NCI-H1417 treated with DMSO at 0.1 percent for 48 hours (cell line): ENCODE data around the gene NTRK1.

Source experiments
- DNase-seq: peaks from one replicate; lab custom pipeline; 2025; lab: John Stamatoyannopoulos, UW

Gene NTRK1

DNA sequence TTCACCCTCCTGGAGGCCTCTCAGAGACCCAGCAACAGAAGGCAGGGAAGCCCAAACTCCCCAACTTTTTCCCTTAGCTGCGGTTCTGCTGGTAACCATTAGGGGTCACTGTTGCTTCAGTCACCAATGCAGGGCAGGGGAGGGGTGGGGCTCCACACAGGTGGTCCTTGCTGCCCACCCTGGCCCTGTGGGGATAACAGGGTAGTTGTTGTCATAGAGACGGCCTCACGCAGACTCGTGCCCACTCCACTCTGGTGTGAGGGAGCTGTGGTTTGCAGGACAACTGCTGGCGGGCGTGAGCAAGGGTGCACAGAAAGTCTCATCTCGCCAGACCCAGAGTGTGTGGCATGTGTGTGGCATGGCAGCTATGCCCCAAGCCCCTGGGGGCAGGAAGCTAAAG is 21.7 kb upstream of the NTRK1 start:
- no peak for DNase-seq

DNA sequence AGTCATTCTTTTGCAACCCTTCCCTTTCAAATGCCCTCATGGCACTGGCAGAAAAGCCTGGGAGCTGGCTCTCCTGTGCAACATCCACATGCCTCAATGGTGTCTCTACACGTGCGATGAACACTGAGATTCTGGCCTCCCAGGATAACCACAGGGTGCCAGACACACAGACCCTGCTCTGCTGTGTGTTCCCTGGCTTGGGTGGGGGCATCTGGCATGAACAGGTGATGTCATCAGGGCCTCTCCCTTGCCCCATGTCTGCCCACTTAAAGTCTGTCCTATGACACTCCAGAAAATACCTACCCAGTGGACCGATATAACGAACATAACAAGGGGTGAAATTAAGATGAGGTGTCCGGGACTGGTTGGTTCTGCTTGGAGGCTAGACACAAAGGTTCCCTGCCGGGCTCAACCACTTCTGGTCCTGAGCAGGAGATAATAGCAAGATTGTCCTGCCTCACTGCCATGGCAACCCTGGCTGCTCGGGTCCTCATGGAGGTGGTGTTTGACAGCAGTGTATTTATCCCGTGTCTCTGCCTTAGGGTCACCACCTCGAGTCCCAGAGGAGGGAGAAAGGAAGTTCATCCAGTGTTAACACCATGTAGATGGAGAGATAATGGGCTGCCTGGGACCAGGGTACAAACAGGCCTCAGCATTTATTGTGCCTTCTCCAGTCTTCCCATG is 21.1 kb upstream of the NTRK1 start:
- DNase-seq, result no peak

DNA sequence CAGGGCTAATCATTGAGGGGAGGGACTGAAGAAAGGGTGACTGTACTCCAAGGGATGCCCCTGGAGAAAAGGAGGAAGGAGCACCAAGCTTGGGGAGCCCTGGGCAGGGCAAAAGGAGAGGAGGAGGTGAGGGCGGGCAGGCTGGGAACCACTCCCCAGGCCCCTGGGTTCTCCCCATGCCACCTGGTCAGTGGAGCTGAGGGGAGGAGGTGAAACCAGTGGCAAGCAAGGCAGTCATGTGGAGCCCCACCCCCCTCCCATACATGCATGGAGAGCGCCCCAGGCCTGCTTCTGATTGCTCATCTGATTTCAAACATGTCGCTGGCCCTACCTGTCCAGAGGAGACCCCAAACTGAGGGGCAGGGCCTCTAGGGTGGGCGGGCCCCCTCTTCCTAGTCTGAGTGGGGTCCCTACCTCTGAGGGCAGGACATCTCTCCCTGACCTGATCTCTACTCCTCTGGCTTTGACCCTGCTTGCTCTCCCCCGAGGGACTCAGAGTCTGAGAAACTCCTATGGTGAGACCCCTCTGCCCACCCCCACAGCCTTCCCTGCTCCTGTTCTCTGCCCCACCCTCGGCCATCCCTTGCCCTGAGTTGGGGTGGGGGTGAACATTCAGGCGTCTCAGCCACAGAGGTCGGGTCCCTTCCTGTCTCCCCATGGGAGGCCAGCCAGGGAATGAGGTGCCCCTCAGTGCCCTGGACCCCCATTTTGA is 20.3 kb upstream of the NTRK1 start:
- DNase-seq, result no peak

DNA sequence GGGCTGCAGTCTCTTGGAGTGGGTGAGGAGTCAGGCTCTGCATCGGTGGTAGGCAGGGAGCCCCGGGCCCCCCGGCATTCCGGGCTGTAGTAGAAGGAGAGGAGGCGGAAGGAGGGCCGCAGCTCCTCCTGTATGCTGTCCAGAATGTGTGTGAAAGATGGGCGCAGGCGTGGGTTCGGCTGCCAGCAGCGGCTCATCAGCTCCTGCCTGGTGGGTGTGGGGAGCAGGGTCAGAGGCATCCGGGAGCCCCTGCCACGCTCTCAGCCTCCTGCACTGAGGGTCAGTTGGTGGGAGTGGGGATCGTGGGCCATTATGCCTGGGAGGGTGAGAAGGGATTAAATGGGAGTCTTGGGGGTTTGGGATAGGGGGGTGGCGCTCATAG is 19.8 kb upstream of the NTRK1 start:
- DNase-seq, result no peak

DNA sequence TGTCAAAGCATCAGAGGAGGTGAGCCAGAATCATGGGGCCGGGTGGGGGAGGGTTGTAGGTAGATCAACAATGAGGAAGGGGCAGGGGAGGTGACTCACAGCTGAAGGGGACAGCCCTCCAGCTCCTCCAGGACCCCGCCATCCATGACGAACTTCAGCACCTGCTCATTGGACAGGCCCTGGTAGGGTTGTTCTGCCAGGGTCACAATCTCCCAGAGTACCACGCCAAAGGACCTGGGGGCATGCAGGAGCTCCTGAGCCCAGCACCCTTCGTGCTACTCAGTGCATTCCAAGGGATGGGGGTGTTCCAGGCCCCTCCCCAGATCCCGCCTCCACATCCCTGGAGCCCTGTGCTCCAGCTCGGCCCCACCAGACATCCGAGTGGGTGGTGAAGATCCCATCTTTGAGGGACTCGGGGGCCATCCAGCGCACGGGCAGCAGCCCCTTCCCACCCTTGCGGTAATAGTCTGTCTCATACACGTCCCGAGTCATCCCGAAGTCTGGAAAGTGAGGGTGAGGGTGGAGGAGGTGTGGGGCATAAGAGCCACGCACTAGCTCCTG is 19.3 kb upstream of the NTRK1 start:
- DNase-seq, result no peak

DNA sequence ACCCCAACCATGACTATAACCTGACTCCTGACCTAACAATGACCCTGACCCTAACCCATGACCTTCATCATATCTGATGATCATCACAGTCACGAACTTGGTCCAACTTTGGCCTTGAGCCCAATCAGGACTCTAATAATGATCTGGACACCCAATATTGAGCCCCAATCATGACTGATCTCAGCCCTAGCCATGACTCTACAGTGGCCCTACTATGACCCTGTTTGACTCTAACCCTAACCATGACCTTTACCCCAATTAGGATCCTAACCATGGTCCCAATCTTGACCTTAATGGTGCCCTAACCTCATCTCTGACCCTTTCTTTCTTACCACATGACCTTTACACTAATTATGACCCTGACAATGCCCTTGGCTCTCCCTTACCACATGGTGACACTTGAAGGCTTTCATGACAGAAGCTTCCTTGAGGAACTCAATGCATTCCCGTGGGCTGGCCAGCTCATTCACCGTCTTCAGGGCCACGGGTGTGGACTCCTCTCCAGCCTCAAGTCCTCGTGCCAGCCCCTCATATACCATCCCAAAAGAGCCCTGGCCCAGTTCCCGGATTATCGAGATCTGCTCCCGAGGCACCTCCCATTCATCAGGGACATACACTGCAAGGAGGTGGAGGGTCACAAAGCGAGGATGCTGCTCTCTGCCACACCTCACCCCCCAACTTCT is 17.9 kb upstream of the NTRK1 start:
- DNase-seq, result no peak

DNA sequence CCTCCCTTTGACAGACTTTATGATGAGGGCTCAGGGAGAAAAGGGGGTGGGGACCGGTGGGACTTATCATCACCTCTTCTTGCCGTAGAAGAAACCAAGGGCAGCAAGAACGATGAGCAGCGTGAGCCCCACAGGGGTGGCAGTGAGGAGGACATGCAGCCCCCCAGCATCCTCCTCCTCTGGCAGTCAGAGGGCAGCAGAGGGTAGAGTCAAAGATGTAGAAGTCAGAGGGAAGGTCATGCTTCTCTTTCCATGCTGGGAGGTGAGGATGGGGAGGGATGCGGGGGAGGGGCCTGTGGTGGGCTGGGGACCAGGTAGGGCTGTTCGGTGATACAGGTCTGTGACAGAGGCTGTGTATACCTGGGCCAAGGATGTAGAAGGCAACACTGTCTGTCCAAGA is 16.6 kb upstream of the NTRK1 start:
- no peak for DNase-seq

DNA sequence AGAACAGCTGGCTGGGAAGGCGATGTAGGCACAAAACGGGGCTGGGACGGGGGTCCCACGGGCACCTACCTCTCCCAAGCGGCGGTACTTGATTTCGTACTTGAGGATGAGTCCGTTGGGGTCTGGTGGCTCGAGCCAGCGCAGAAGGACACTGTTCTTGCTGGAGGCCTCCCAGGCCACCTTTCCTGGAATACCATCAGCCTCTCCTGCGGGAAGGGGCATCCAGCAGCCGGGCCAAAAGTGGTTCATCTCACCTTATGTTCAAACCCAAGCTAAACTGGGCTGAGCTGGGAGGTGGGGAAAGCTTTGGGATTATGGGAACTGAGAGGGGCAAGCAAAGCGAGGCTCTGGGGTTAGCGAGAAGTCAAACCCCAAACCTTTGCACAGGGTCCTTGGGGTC is 16.0 kb upstream of the NTRK1 start:
- no peak for DNase-seq

DNA sequence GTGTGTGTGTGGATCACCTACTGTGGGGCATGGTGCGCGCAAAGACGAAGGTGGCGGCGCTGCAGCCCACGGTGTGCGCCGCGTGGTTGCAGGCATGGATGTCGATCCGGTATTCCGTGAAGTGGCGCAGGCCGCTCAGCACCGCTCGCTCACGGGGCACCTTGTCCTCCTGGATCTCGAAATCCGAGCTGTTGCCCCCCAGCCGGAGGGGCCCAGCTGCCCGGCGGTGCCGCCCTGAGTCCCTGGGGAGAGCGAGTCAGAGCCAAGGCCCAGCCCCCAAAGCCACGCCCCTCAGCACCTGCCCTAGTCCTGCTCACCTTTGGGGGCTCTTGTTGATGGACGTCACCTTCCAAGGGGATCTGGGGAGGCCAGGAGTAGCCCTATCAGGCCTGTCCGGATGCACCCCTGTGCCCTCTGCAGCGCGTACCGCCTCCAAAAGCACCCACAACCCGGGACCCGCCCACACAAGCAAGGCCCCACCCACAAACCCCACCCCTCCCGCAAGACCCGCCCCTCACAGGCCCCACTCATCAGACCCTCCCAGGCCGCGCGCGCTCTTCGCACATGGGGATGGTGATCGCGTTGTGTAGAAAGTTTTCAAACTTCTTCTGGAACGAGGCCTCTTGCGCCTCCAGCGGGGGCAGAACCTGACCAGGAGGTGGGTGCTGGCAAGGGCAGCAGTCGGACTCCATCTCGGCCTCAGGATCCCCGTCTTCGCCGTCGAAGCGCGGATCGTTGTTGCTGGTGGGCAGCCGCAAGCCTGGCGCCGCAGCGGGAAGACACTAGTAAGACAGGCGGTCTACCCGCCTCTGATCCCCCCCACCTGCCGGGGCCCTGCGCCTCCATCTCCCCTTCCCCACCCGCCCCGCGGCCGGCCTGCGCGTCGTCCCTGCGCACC is 15.4 kb upstream of the NTRK1 start:
- DNase-seq, result no peak

DNA sequence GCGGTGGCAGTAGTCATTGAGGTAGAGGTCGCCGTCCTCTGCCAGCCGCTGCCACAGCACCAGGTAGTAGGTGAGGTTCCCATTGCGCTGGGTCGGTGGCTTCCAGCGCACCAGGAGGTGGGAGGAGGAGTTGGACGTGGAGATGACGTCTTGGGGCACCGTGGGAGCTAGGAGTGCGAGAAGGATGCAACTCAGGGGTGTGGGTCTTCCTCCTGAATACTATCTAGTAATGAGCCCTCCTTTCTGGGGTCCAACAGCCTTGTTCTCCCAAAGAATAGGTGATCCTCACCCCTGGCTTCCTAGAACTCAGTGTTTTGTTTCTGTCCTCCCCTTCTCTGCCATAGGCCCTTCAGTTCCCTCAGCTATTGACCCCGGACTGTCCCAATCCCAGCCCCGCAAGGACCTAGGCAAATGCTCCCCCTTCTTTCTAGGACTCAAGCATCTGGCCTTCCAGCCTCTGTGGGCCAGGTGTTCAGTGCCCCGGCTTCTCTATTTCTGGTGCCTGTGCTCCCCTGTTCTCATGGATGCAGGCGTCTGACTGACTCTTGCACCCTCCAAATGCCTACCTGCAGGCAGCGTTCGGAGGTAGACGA is 14.6 kb upstream of the NTRK1 start:
- DNase-seq, result no peak

DNA sequence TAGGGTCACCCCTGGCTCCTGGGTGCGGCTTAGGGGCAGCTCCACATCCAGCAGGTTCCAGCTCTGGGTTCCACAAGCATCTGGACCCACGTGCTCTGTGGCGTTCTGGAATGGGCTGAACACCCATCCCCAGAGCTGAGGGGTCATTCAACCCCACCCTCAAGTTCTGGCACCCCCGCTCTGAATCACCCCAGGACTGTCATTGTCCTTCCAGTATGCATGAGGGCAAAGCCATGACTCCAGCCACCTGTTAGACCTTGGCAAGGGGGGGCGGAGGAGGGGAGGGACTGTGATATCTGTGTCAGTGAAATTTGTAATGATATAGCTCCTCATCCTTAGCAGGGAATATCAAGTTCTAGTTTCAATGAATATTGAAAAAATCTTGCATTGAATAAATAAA is 14.0 kb upstream of the NTRK1 start:
- DNase-seq, result no peak

DNA sequence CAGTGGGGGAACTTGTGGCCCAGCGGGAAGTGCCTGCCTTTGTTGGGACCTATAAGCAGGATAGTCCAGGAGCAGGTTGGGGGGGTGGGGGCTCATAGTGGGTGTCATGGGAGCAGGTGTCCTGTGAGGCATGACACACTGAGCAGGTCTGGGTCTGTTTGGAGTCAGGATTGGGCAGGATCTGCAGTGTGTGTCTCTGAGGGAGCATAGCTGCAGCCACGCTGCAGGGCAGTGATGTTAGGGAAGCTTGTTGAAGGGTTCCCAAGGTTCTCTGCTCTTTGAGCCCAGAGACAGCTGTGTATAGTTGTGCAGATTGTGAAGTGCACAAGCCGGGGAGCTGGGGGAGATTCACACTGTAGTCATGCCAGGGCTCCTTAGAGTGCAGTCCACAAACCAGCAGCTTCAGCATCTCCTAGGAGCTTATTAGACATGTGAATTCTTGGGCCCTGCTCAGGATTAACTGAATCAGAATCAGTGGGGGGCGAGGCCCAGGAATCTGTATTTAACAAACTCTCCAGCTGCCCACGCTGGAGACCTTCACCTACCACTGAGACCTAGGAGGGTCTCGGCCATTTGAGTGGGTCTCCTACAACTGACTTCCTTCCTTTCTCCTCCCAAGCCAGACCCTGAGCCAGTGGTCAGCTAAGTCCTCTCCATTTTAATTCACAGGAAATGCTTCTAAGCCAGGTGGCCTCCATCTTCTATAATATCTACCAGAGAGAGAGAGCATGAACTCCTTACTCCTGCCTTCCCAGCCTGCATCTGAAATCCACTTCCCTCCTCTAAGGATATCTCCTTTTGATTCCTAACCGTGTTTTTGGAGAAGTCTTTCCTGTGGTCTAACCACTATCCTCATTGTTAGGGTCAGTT is 12.8 kb upstream of the NTRK1 start:
- no peak for DNase-seq

DNA sequence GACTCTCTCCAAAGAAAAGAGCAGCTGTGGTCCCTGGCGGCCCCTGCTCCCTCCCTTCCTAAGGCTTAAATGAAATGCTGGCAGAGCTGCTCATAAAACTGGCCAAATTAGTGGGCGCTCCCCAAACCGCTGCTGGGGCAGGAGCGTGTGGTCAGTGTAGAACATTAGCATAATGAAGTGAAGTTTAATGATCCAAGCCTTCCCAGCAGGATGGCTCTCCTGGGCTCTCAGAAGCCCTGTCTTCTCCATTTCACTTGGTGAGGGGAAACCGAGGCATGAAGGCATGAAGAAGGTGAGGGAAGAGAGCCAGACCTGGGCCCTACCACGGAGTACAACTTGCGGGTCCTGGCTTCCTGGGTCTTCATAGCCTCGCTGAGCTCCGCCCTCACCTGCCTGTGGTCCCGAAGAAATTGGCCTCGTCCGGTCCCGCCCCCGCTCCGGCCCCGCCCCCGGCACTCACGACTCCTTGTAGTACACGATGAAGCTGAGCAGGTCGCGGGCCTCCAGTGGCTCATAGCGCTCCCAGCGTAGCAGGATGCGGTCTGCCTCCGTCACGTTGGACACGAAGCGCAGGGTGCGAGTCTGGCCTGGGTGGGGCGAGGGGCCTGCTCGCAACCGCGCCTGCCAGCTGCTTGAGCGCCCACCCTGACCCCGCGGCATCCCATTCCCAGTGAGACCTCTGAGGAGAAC is 12.1 kb upstream of the NTRK1 start:
- DNase-seq, result no peak

DNA sequence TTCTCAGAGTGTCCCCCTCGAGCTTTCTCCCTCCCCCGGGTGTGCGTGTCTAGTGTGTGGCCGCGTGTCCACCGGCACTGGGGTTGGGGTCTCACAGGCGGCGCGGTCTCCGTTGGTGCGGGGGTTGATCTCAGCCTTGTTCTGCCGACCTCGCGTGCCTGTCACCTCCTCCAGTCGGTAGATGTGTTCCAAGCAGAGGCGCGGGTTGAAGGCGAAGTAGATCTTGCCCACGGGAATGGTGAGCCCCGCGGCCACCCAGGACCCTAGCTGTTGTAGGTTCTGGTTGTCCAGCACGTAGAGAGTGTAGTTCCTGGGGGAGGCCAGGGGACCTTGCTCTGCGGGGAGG is 11.5 kb upstream of the NTRK1 start:
- DNase-seq, result no peak

DNA sequence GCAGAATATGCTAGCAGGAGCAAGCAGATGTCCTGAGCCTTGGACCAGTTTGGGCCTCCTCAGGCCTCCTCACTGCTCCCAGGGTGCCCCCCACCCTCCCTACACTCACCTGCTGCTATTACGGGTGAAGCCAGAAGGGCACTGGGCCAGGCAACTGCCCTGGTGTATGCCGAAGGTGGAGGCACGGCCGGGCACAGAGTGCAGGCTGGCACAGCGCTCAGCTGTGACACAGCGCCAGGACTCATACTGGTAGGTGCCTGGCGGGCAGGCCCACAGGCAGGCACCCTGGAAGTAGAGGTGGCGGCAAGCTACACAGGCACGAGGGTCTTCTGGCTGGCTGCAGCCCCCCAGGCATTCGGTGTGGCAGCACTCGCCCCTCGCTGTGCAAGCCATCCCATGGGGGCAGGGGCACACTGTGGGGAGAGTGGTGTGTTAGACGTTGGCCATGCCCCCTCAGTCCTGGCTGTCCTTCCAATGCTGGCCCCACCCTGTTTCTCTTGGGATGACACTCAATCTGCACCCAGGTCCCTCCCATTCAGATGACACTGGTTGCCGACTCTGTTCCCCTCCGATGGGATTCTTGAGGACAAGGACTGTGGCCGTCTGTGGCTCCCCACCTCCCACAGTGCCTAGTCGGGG is 8.8 kb upstream of the NTRK1 start:
- DNase-seq, result no peak

DNA sequence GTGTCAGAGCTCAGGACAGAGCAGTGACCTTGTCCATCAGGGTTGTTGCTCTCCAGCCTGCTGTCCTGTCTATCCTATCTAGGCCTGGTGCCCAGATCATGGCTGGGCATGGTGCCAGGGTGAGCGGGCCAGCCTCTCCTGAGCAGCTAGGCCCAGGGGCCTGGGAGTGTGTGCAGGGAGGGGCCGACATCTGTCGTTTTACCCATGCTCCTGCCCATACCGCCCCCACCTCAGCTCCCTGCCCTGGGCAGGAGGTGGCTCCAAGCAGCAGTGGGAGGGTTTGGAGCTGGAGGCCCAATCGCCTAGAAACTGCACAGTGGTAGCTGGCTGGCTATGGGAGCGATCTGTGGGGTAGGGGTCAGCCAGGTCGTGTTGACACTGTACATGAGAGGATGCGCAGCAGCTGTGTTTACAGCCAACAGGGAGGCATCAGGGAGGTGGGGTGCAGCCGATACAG is 8.2 kb upstream of the NTRK1 start:
- peak; percentile 76 for DNase-seq

DNA sequence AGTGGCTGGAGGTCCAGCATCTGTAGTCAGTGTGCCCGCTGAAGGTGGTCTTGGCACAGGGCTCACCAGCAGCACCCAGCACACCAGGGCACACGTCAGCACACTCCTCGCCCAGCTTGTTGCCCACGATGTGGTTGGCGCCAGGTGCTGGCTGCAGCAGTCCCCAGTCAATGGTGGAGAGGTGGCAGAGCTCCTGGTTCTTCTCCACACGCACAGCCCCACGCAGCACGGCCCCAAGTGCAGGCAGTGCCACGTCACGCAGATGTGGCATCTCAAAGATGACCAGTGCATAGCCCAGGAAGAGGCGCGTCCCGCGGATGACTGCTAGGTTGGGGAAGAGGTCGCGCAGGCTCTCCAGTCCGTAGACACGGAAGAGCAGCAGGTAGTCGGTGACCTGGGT is 6.9 kb upstream of the NTRK1 start:
- DNase-seq, result no peak

DNA sequence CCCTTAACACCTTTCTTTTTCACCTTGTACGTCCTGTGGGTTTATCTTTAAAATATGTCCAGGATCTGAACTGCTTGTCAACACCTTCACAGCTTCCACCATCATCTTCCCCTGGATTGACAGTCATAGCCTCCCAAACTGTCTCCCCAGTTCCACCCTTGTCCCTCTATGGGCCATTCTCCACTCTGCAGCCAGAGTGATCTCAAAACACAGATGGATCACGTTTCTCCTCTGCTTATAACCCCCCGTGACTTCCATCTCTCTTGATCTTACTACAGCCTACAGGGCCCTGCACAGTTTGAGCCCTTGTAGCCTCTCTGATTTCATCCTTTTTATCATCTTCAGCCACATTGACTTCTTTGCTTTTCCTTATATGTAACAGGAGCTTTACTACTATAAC is 6.0 kb upstream of the NTRK1 start:
- DNase-seq, result no peak

DNA sequence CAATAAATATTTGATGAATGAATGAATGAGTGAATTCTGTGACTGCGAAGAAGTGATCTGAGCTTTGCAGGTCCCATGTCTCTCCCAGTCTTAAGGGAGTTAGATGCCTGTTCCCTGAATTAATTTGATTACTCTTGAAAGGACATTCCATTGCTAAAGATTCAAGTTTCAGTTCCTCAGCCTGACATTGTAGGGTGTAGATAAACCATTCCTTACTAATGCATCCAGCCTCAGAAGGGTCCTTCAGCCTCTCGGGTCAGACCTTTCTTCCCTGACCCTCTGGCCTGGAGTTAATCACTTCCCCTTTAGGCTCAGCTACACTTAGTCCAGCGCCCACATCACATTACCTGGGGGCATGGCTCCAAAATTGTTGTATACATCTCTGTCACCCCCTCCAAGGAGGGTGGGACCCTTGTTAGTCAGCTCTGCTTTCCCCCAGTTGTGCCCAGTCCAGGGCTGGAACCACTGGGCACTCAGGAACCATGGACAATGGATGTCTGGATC is 4.3 kb upstream of the NTRK1 start:
- no peak for DNase-seq
